Mucosa of descending colon (tissue), 3 donors: ENCODE results near the gene CHKB. TPM values are rescaled to one million over a fixed set of nuclear protein-coding genes. Genes with fewer than 3 reads are reported as not detected.
A peak's percentile ranks its signal among the peaks of the same experiment; 100 is the strongest.

Experiments
- ATAC-seq: fragments of 200-7000 bp; cut with Tn5 transposase; one replicate; pipeline ENCODE4 v1.9.1; 2020; ENCODE audit warnings: mild to moderate bottlenecking, moderate library complexity
- DNase-seq, 3 donors: peaks; one replicate each; pipeline ENCODE4 v3.0.0-alpha.2; 2020
- H3K36me3 ChIP-seq: fragments of 200-600 bp; one replicate; pipeline ENCODE4 v1.8.0; 2021; ENCODE audit warnings: low read depth, mild to moderate bottlenecking
- H3K4me1 ChIP-seq: fragments of 200-600 bp; one replicate; pipeline ENCODE4 v1.8.0; 2021; ENCODE audit warnings: low read depth, mild to moderate bottlenecking
- H3K4me3 ChIP-seq: fragments of 200-600 bp; one replicate; pipeline ENCODE4 v1.8.0; 2021; ENCODE audit warnings: mild to moderate bottlenecking
- H3K9me3 ChIP-seq: fragments of 200-600 bp; one replicate; pipeline ENCODE4 v1.8.0; 2021; ENCODE audit warnings: mild to moderate bottlenecking
- CTCF ChIP-seq: fragments of 200-600 bp; IDR thresholded peaks from one replicate; pipeline ENCODE4 v1.8.0; 2022; ENCODE audit warnings: antibody characterized with exemption, mild to moderate bottlenecking
- intact Hi-C, 2 donors: fragments of 100-400 bp; cut with DNase I in 1 of 2; cut with micrococcal nuclease in 1 of 2; formaldehyde crosslinking; loops; one replicate each; pipeline versions ENCODE4 v1.11.0 to v1.11.1; 2022; cut with DNase I, micrococcal nuclease
- total RNA-seq, 3 donors: library from RNA; stranded (reverse); fragmentation: NEBNext Ultra II Directional in 2 of 3; extraction: Animal tissue kit (Norgen Biotek cat#: 25700) in 2 of 3; gene quantifications; one replicate each; pipeline versions ENCODE4 v1.2.1 to v1.2.4, GENCODE V29; 2021 to 2023
- donor health status: DM: no; HTN: no; CAD: no; lungs with moderate emphysema.
- donor health status: DM: no; HTN: no; CAD: no.
- donor health status: DM: no; HTN: yes; CAD: no.

CHKB gene
- total RNA-seq, 3 donors from 2014 or later: 79.9 to 95.0 (median 80.9) TPM

GRCh38 chr22:50575426-50575941 lies 7.2 kb downstream of the CHKB start:
- DNase-seq (no peak), ATAC-seq (no peak)
- TF ChIP-seq CTCF: no peak
- H3K36me3 ChIP-seq: no peaks in the 10 kb centered on the region
- H3K4me3 ChIP-seq: no peak overlapping the region
- peaks cover 3% of the 10 kb centered on the region for H3K4me1 ChIP-seq
- H3K9me3 ChIP-seq: no peaks in the 10 kb centered on the region
- intact Hi-C loops: no loop called here

GRCh38 chr22:50574383-50574755 lies 8.3 kb downstream of the CHKB start:
- no peak for TF ChIP-seq CTCF
- no peaks in the 10 kb centered on the region for H3K36me3 ChIP-seq
- H3K4me3 ChIP-seq: no peak overlapping the region
- ATAC-seq (no peak), DNase-seq (no peak)
- H3K9me3 ChIP-seq: no peaks in the 10 kb centered on the region
- peaks cover 3% of the 10 kb centered on the region for H3K4me1 ChIP-seq
- intact Hi-C loops: no loop called here

- ATAC-seq: no peak
- H3K4me3 ChIP-seq: no peak overlapping the region
- no peaks in the 10 kb centered on the region for H3K9me3 ChIP-seq
- peaks cover 10% of the 10 kb centered on the region for H3K4me1 ChIP-seq
- TF ChIP-seq CTCF: no peak
- intact Hi-C loops: no loop called here
- H3K36me3 ChIP-seq: no peaks in the 10 kb centered on the region
- no peak for DNase-seq
Observed at GRCh38 chr22:50573491-50574382, 8.9 kb downstream of the CHKB start.

GRCh38 chr22:50572965-50573364 lies 9.7 kb downstream of the CHKB start:
- DNase-seq: no peak
- Histone ChIP-seq H3K4me3 (no peak overlapping the region), H3K9me3 (no peaks in the 10 kb centered on the region), H3K4me1 (peaks cover 13% of the 10 kb centered on the region), H3K36me3 (no peaks in the 10 kb centered on the region)
- intact Hi-C loops: no loop called here
- ATAC-seq: no peak
- no peak for TF ChIP-seq CTCF

- peak; percentile 12 for ATAC-seq
- no peak for TF ChIP-seq CTCF
Observed at GRCh38 chr22:50571264-50572175, 11.1 kb downstream of the CHKB start.

More at GRCh38 chr22:50571264-50572175, 11.1 kb downstream of the CHKB start:
- no peaks in the 10 kb centered on the region for H3K36me3 ChIP-seq
- H3K9me3 ChIP-seq: no peaks in the 10 kb centered on the region
- no peak overlapping the region for H3K4me3 ChIP-seq
- DNase-seq: no peak
- intact Hi-C loops: no loop called here
- peaks cover 13% of the 10 kb centered on the region for H3K4me1 ChIP-seq
